GM23248 (cell line): ENCODE data around the gene MIEN1. TPM values are rescaled to one million over a fixed set of nuclear protein-coding genes. Genes with fewer than 3 reads are reported as not detected.

Source experiments
- DNase-seq: peaks from one replicate; pipeline ENCODE4 v3.0.0-alpha.2; 2015
- H2AFZ ChIP-seq: fragments of 200-600 bp; sonication (generic); 2 replicates; pipeline ENCODE4 v1.6.1; 2016; ENCODE audit warnings: antibody characterized with exemption
- H3F3A ChIP-seq: fragments of 200-600 bp; sonication (generic); 2 replicates; pipeline ENCODE4 v1.6.1; 2016; ENCODE audit warnings: mild to moderate bottlenecking, antibody characterized with exemption, mixed run types; ENCODE audit not compliant: insufficient read depth
- H3K27ac ChIP-seq: fragments of 200-600 bp; sonication (generic); 2 replicates; pipeline ENCODE4 v1.5.1; 2016; ENCODE audit warnings: mild to moderate bottlenecking
- H3K27me3 ChIP-seq: fragments of 200-600 bp; sonication (generic); replicated peaks from 2 replicates; pipeline ENCODE4 v1.6.1; 2016; ENCODE audit warnings: mild to moderate bottlenecking; ENCODE audit not compliant: insufficient read depth
- H3K36me3 ChIP-seq: fragments of 200-600 bp; sonication (generic); 2 replicates; pipeline ENCODE4 v1.6.1; 2016; ENCODE audit warnings: low read depth, mild to moderate bottlenecking
- H3K4me1 ChIP-seq: fragments of 200-600 bp; sonication (generic); 2 replicates; pipeline ENCODE4 v1.6.1; 2016; ENCODE audit warnings: mild to moderate bottlenecking; ENCODE audit not compliant: insufficient read depth
- H3K4me2 ChIP-seq: fragments of 200-600 bp; sonication (generic); one replicate; pipeline ENCODE4 v1.6.1; 2016; ENCODE audit warnings: mild to moderate bottlenecking; ENCODE audit not compliant: unreplicated experiment
- H3K4me3 ChIP-seq: fragments of 200-600 bp; sonication (generic); 2 replicates; pipeline ENCODE4 v1.5.1; 2016; ENCODE audit warnings: mild to moderate bottlenecking
- H3K79me2 ChIP-seq: fragments of 200-600 bp; sonication (generic); 2 replicates; pipeline ENCODE4 v1.6.1; 2016; ENCODE audit warnings: mild to moderate bottlenecking; ENCODE audit not compliant: insufficient read depth
- H3K9ac ChIP-seq: fragments of 200-600 bp; sonication (generic); 2 replicates; pipeline ENCODE4 v1.6.1; 2016; ENCODE audit warnings: mild to moderate bottlenecking
- H3K9me2 ChIP-seq: fragments of 200-600 bp; sonication (generic); 2 replicates; pipeline ENCODE4 v1.6.1; 2016; ENCODE audit warnings: mixed run types, mild to moderate bottlenecking, moderate library complexity; ENCODE audit not compliant: insufficient read depth
- H3K9me3 ChIP-seq: fragments of 200-600 bp; sonication (generic); one replicate; pipeline ENCODE4 v1.6.1; 2017; ENCODE audit warnings: low read depth
- H4K20me1 ChIP-seq: fragments of 200-600 bp; sonication (generic); 2 replicates; pipeline ENCODE4 v1.6.0; 2016; ENCODE audit not compliant: insufficient read depth
- EZH2 ChIP-seq: fragments of 200-600 bp; sonication (generic); IDR thresholded peaks from 2 replicates; pipeline ENCODE4 v1.6.1; 2018; ENCODE audit warnings: antibody characterized with exemption, mild to moderate bottlenecking; ENCODE audit not compliant: insufficient read depth, poor library complexity, severe bottlenecking
- EZH2phosphoT487 ChIP-seq: fragments of 200-600 bp; sonication (generic); IDR thresholded peaks from 2 replicates; pipeline ENCODE4 v1.6.1; 2018; ENCODE audit warnings: antibody characterized with exemption, moderate library complexity, mild to moderate bottlenecking, low read depth; ENCODE audit not compliant: insufficient read depth
- WGBS, 2 experiments: methylation state at CpG; one replicate each; pipeline ENCODE4 v1.1.6; 2015 to 2017; ENCODE audit warnings: low lambda C conversion rate in 2 of 2, low coverage in 1 of 2; ENCODE audit errors: missing lambda C conversion rate in 2 of 2; 5-methylcytosine and 5-hydroxymethylcytosine counted together
- in situ Hi-C: fragments of 300-500 bp; cut with MboI; formaldehyde crosslinking; loops from 2 replicates; pipeline ENCODE4 v1.15.0; 2020
- polyA plus RNA-seq: library from polyadenylated mRNA; unstranded; fragments of >200 nt; fragmentation: Nextera tagmentation; extraction: Ambion mirVana; gene quantifications from 2 replicates; pipeline ENCODE4 v1.2.1, GENCODE V29; 2016
- total RNA-seq: library from RNA; depleted of rRNA; stranded (reverse); fragments of >200 nt; shearing (Covaris generic); gene quantifications from 2 replicates; pipeline ENCODE4 v1.2.3, GENCODE V29; 2014

Gene MIEN1
- total and polyA plus RNA-seq, 2 experiments from 2014 or later: 33.6 to 85.4 TPM

DNA sequence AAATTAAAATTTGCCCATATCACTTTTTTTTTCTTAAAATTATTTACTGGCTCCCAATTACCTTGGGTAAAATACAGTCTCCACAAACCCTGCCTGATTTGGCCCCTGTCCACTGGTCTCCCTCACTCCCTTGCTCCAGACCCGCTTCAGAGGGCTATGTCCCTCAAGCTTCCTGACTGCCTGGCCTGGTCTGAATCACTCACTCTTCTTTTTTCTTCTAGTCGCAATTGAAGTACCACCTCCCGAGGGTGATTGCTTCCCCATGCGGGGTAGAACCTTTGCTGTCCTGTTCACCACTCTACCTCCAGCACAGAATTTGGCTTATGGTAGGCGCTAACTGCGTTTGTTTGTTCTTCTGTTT, 41.9 kb downstream of the MIEN1 start:
- peak overlapping the region; percentile 100 for H3K4me2 ChIP-seq
- H3K79me2 ChIP-seq: no peaks in the 10 kb centered on the region
- H3K27ac ChIP-seq: peak overlapping the region; percentile 64
- no peaks in the 10 kb centered on the region for H3K27me3 ChIP-seq
- in situ Hi-C loops: no loop called here
- H3K9me3 ChIP-seq: no peaks in the 10 kb centered on the region
- peak overlapping the region; percentile 100 for H2AFZ ChIP-seq
- peaks cover 8% of the 10 kb centered on the region; the same call in 1 of the 2 replicates for H3K9me2 ChIP-seq
- H4K20me1 ChIP-seq: no peaks in the 10 kb centered on the region
- H3F3A ChIP-seq: peaks cover 22% of the 10 kb centered on the region
- DNase-seq: peak; percentile 45
- TF ChIP-seq EZH2phosphoT487 (no peak), EZH2 (no peak)
- WGBS, 2 experiments: 32 to 40% methylated on average over 6 of the region's 6 CpGs
- peak overlapping the region; percentile 92 for H3K4me3 ChIP-seq
- no peaks in the 10 kb centered on the region for H3K36me3 ChIP-seq
- peaks cover 8% of the 10 kb centered on the region for H3K4me1 ChIP-seq
- peak overlapping the region; percentile 84 for H3K9ac ChIP-seq

DNA sequence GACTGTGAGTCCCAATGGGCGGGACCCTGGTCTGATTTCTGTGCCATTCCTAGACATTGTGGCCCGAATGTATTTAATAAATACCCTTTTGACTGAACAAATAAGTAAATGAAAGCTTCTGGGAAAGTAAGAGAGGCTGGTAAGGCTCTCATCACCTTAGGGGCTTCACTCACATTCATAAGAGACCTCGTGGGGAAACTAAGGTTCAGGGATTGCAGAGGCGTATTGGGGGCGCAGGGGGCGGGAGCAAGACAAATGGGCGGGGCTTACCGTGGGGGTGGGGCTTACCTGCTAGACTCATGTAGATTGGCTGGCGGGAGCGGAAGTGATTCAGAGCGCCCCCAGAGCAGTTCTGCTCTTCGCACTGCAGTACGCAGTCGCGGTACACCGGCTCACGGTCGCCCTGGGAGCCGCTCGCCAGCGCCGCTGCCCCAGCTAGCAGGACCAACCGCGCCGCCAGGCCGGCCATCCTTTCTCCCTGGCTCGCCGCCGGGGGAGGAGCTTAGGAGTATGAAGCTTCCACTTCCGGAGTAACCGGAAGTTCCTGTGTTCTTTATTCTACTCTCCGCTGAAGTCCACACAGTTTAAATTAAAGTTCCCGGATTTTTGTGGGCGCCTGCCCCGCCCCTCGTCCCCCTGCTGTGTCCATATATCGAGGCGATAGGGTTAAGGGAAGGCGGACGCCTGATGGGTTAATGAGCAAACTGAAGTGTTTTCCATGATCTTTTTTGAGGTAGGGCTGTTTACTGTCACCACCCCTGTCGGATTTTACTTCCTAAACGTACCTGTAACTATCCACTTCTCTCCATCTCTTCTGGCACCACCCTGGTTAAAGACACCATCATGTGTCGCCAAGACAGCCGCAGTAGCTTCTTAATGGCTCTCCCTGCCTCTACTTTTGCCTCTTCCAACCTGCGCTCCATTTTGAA, 42.5 kb downstream of the MIEN1 start, which contains the start of gene PGAP3:
Gene PGAP3 (minus strand): TSS at position 512 of the 929 bp plus-strand sequence. CDS start 43 bp downstream, at position 469.
- Histone ChIP-seq H3K79me2 (no peaks in the 10 kb centered on the region), H3K4me2 (peak within 1 kb of the TSS; percentile 100), H3K27me3 (no peaks in the 10 kb centered on the region), H3K9me3 (no peaks in the 10 kb centered on the region), H3K4me3 (peak within 1 kb of the TSS; percentile 92), H3K27ac (peak within 1 kb of the TSS; percentile 64), H3K9me2 (peaks cover 8% of the 10 kb centered on the region; the same call in 1 of the 2 replicates), H3K9ac (peak within 1 kb of the TSS; percentile 84), H4K20me1 (no peaks in the 10 kb centered on the region), H3F3A (peaks cover 22% of the 10 kb centered on the region), H2AFZ (peak within 1 kb of the TSS; percentile 100), H3K36me3 (no peaks in the 10 kb centered on the region), H3K4me1 (peaks cover 8% of the 10 kb centered on the region)
- in situ Hi-C loops: no loop called here
- TF ChIP-seq EZH2 (no peak), EZH2phosphoT487 (no peak)
- peak; percentile 95 for DNase-seq
- WGBS, 2 experiments: 4 to 5% methylated on average over 36 to 45 of the region's 45 CpGs

DNA sequence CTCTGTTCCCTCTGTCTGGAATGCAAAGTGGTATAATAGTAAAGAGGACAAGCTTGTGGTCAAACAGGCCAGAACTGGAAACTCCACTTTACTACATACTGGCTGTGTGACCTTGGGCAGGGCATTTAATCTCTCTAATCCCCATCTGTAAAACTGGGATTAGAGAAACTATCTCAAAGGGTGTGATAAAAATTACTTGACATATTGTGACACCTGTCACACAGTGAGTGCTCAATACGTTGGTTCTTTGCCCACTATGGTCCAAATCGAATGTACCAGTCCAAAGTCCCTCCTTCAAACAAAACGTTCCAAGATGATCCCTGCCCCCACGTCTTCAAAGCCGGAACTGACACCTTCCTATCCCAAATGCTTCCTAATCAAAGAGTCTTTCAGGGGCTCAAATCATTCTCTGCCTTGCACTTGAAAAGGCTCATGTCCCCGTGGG, 43.2 kb downstream of the MIEN1 start:
- peaks cover 8% of the 10 kb centered on the region; the same call in 1 of the 2 replicates for H3K9me2 ChIP-seq
- in situ Hi-C loops: no loop called here
- H3K27me3 ChIP-seq: no peaks in the 10 kb centered on the region
- WGBS, 2 experiments: 68 to 69% methylated on average over 6 of the region's 6 CpGs
- H3K4me3 ChIP-seq: peak overlapping the region; percentile 92
- no peaks in the 10 kb centered on the region for H3K36me3 ChIP-seq
- H4K20me1 ChIP-seq: no peaks in the 10 kb centered on the region
- H3K9ac ChIP-seq: no peak overlapping the region
- TF ChIP-seq EZH2: no peak
- H3K4me2 ChIP-seq: peak overlapping the region; percentile 100
- H3K27ac ChIP-seq: no peak overlapping the region
- no peak for DNase-seq
- H3K9me3 ChIP-seq: no peaks in the 10 kb centered on the region
- H3F3A ChIP-seq: peaks cover 22% of the 10 kb centered on the region
- peak overlapping the region; percentile 100 for H2AFZ ChIP-seq
- H3K79me2 ChIP-seq: no peaks in the 10 kb centered on the region
- H3K4me1 ChIP-seq: peaks cover 8% of the 10 kb centered on the region

DNA sequence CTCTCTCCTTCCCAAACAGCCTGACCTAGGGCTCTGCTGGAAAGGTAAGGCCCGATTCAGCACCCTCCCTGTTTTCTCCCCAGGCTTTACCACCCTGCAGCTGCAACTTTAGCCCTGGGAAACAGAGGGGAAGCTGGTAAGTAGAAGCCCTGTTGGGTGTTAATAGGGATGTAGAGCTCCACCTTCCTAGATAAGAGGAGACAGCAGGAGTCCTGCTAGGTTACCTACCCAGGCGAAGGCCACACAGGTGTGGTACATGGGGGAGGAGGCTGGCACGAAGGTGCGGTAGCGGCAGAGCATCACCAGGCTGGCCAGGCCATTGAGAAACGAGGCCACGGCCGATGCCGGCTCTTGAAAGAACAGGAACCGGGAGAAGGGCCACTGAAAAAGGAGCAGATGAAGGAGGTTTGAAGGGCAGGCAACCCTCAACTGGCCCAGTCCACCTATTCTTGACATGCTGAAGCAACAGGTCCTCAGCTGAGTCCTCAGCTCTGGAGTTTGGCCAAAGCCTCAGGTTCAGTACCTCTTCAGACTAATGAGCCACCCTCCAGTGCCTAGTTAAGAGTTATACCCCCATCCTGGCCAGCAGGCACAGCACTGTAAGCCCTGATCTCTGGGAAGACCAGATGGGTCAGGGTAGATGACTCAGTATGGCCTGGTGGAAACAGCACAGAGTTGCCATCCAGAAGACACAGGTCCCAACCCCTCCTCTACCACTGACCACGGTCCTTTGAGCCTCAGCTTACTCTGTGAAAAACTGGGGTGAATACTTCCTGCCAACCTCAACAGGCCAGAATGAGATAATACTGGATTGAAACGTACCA, 45.8 kb downstream of the MIEN1 start:
- no peak for DNase-seq
- H3K27me3 ChIP-seq: no peaks in the 10 kb centered on the region
- no peaks in the 10 kb centered on the region for H3K36me3 ChIP-seq
- H3K79me2 ChIP-seq: no peaks in the 10 kb centered on the region
- H2AFZ ChIP-seq: no peak overlapping the region
- peaks cover 8% of the 10 kb centered on the region for H3K4me1 ChIP-seq
- no peak overlapping the region for H3K4me2 ChIP-seq
- no peaks in the 10 kb centered on the region for H3K9me3 ChIP-seq
- 91% methylated on average over 12 of the region's 12 CpGs for WGBS, 2 experiments
- H3K4me3 ChIP-seq: no peak overlapping the region
- H3K9me2 ChIP-seq: peaks cover 8% of the 10 kb centered on the region; the same call in 1 of the 2 replicates
- H3K27ac ChIP-seq: no peak overlapping the region
- no peak for TF ChIP-seq EZH2phosphoT487
- TF ChIP-seq EZH2: no peak
- H3F3A ChIP-seq: peaks cover 22% of the 10 kb centered on the region
- no peak overlapping the region for H3K9ac ChIP-seq
- in situ Hi-C loops: no loop called here
- no peaks in the 10 kb centered on the region for H4K20me1 ChIP-seq
